GM18873 (cell line): ENCODE results near the gene DOCK10.

Experiments
- ATAC-seq: cut with Tn5 transposase; IDR thresholded peaks from one replicate; pipeline ENCODE4 v1.9.1; 2021; ENCODE audit warnings: mild to moderate bottlenecking, moderate library complexity, moderate number of reproducible peaks; ENCODE audit not compliant: unreplicated experiment, low FRiP score

The DOCK10 gene

GRCh38 chr2:224847961-224848850 is 194.1 kb downstream of the DOCK10 start:
- no peak for ATAC-seq

DNA sequence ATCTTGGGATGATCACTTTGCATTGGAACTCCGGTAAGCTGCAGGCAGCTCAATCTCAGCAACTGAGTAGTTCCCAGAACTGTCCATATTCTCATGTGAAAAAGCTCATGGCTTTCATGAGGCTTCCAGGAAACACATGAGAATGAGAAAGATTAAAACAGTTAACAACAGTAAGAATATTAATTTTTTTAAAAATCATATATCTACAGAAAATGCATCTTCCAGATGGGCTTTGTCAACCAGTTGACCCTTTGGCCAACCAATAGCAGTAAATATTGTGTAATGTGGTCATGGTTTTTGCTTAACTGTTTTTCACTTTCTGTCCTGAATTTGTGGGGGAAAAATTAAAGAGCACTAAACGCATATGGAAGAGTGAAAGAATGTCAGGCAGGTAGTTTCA is 194.9 kb downstream of the DOCK10 start:
- no peak for ATAC-seq

DNA sequence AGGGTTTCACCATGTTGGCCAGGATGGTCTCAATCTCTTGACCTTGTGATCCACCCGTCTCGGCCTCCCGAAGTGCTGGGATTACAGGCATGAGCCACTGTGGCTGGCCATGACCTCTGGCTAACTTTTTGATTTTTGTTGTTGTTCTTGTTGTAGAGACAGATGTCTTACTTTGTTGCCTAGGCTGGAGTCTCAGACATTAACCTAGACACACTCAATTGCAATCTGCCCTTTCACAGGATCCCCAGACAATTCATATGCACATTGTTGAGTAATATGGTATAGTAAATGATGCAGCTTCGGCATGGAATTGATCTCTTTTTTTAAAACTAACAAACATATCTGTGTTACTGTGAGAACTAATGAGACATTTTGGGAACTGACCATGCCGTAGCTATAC is 195.6 kb downstream of the DOCK10 start:
- no peak for ATAC-seq

GRCh38 chr2:224846161-224846560 is 196.1 kb downstream of the DOCK10 start:
- ATAC-seq, result no peak

- no peak for ATAC-seq
Observed at GRCh38 chr2:224843141-224843540, 199.1 kb downstream of the DOCK10 start.

DNA sequence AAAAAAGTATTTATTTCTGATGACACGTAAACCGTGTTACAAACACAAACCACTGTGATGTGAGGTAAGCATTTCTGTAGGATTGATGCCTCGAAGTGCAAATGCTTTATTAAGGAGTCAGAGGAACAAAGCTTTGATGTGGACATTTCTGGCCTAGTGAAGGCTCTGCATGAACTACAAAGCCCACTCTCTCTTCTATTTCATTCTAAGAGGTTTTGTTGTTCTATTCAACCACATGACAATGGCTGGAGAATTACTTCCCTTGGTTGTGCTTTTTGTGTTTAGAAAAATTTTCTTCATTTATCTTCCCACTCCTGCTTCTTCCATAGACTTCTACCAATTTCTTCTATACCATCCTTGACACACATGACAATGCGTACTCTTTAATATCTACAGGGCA is 200.4 kb downstream of the DOCK10 start:
- ATAC-seq, result no peak

DNA sequence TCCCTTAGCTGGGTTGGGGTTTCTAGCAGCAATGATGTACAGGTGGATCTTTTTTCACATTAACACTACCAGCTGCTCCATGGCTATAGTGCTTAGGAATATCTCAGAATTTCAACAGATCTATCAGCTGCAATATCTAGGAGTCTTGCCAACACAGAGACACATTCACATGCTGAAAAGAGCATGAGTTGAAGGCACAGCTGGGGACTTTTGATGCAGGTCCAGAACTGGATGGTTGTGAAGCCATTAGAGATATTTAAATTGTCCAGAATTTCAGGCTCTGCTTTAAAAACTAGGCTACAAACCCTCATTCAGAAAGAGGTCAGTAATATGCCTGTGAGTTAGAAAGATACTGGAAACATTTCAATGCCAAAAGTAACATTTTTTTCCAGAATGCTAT is 203.9 kb downstream of the DOCK10 start:
- ATAC-seq, result no peak

DNA sequence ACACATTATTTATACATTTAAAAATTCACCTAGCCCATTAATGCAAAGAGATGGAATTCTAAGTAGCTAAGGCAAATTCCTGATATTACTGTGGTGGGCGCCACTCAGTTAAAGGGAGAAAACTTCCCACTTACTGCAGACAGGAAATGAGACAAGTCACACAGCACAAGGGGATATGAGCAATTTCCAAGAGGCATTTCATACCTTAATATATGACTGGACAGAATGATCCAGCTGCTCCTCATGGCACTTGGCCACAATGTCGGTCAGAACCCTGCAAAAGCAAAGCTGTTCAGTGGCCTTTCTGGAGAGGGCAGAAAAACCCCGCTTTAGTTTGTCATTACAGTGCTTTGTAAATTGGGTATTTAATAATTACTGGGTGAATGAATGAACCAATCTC is 204.7 kb downstream of the DOCK10 start:
- no peak for ATAC-seq

GRCh38 chr2:224837066-224837465 is 205.2 kb downstream of the DOCK10 start:
- ATAC-seq, result no peak

DNA sequence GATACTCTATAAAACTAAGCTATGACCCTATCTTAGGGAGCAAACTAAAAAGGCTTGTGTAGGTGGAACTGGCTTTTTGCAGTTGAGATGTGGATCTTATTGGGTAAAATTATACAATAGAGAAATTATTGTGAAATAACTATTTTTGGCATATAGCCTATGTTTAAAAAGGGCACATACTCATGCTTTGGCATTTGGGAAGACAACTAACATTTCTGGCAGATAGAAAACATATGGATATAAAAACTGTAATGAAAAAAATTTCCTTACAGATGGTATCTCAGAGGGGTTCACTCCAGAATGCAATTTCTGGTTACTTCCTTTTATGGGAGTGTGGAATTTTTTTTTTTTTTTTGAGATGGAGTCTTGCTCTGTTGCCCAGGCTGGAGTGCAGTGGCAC is 206.0 kb downstream of the DOCK10 start:
- no peak for ATAC-seq

GRCh38 chr2:224835405-224835804 is 206.9 kb downstream of the DOCK10 start:
- ATAC-seq, result no peak

DNA sequence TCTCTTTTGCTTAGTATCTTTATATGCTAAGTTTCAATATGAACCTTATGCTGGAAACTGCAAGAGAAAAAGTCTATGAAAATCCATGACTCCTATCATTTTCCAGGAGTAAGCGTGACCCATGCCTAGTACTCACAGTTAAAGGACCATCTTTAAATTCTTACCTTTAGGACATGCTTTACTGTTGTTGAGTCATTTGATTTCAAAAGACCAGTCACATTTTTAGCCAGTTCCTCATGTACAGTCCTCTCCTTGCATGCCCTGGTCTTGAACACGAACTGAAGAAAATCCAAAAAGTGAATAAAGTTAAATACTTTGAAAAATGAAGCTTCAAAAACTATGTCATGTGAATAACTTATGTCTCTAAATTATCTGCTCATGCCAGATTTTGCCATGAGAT is 208.3 kb downstream of the DOCK10 start:
- no peak for ATAC-seq

GRCh38 chr2:224832207-224832606 is 210.1 kb downstream of the DOCK10 start:
- no peak for ATAC-seq

GRCh38 chr2:224831530-224831929 is 210.7 kb downstream of the DOCK10 start:
- ATAC-seq, result no peak

- no peak for ATAC-seq
Observed at GRCh38 chr2:224820283-224820991, 221.8 kb downstream of the DOCK10 start.

- no peak for ATAC-seq
Observed at GRCh38 chr2:224819075-224819474, 223.2 kb downstream of the DOCK10 start.

- no peak for ATAC-seq
Observed at GRCh38 chr2:224817676-224818075, 224.6 kb downstream of the DOCK10 start.

DNA sequence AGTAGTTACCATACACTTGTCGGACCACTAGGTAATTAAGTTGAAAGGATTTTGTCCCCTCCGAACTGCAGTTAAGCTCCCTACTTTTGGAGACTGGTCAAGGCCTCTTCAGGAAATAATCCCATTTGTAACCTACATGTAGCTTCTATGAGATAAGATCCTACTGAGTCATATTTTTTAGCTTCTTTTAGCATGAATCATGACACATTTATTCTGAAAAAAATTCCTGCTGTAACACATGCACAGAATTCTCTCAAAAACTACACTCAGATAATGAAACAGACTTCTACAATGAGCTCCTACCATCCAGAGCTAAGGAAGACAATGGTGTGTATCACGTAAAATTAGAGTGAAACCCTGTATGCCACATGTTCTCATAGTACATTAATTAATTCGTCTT is 225.5 kb downstream of the DOCK10 start:
- no peak for ATAC-seq

GRCh38 chr2:224813578-224813977 is 228.7 kb downstream of the DOCK10 start:
- no peak for ATAC-seq

DNA sequence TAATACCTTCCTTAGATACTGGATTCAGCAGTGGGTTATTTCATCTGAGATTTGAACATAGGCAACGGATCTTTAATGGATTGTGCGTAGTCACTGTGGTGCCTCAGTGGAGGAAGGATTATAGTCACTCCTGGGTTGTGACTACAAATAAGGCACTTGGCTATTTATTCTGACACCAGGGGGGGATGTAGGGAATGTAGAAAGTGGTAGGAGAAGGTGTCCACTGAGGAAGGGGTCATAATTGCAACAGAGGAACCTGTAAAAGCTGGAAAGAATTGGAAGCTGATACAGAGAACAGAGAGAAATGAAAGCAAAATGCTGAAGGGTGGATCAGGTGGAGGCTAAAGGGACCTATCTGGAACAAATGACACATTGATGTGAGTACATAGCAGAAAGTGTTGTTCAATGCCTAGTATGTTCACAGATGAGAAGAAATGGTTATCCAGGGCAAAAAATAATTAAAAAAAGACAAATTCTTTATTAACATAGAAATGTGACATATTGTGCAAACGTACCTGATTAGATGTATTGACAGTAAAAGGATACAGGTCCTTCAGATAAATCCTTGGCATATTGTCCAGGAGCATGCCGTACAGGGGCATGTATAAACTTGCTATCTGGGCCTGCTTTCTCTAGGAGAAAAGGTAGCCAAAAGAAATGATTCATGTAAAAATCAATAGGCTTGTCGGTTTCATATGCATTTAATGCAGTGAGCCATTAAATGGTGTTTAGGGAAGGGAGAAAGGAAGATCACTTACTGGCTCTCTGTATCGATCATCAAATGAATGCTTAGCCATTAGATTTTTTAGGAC is 234.9 kb downstream of the DOCK10 start:
- no peak for ATAC-seq

DNA sequence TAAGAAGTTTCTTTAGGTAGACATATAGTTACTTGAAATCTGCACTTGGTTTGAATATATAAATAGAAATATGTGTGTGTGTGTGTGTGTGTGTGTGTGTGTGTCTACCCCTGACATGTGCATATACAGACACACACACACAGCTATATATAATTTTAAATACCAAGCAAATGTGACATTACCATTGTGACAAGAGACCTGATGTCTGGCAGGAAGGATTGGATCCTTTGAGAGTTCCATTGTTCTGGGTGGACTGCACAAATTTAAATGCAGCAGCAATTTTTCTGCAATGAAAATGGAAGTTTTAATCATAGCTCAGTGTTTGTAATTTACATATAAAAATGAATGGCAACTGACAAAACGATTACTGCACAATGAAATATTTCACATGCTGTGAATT is 238.3 kb downstream of the DOCK10 start:
- ATAC-seq, result no peak
